ENCODE results near the gene KSR1.
"Not testable (repeated sequence)": the region's sequence is repeated elsewhere in the genome, so short reads cannot be mapped to it uniquely, and the experiment has no call there.

- TF ChIP-seq, protein P1, sequence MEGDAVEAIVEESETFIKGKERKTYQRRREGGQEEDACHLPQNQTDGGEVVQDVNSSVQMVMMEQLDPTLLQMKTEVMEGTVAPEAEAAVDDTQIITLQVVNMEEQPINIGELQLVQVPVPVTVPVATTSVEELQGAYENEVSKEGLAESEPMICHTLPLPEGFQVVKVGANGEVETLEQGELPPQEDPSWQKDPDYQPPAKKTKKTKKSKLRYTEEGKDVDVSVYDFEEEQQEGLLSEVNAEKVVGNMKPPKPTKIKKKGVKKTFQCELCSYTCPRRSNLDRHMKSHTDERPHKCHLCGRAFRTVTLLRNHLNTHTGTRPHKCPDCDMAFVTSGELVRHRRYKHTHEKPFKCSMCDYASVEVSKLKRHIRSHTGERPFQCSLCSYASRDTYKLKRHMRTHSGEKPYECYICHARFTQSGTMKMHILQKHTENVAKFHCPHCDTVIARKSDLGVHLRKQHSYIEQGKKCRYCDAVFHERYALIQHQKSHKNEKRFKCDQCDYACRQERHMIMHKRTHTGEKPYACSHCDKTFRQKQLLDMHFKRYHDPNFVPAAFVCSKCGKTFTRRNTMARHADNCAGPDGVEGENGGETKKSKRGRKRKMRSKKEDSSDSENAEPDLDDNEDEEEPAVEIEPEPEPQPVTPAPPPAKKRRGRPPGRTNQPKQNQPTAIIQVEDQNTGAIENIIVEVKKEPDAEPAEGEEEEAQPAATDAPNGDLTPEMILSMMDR (IDR thresholded peaks at IDR 0.05), result not testable (repeated sequence)
- not testable (repeated sequence) for TF ChIP-seq POLR2A (IDR thresholded peaks at IDR 0.05)
These were observed 7.7 kb upstream of the KSR1 start for GRCh38 chr17:27448534-27448933.
